ENCODE measurements around the gene PACS1.

PACS1 gene

DNA sequence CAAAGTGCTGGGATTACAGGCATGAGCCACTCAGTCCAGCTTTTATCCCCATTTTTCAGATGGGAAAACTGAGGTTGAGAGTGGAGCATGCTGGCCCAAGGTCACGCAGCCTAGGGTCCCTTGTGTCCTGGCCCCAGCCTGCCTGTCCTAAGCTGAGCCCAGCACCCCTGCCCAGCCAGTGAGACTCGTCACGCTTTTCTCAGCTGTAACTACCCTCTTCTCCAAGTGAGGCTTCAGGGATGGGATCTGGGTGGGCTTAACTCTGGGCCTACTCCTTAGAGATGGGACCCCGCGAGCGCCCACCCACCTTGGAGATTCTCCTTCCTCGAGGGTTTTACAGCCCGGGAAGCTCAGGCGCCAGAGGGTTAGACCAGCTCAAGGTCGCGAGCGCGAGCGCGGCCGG lies 221.2 kb downstream of the PACS1 start:
- peak overlapping the region; percentile 27 for H3K4me3 Mint-ChIP-seq
- H3K9me3 Mint-ChIP-seq (ENCODE audit: low read depth): no peaks in the 10 kb centered on the region
- H3K27me3 Mint-ChIP-seq: peaks cover 12% of the 10 kb centered on the region
- H3K36me3 Mint-ChIP-seq: peaks cover 4% of the 10 kb centered on the region
- peaks cover 32% of the 10 kb centered on the region for H3K4me1 Mint-ChIP-seq (ENCODE audit: low read depth)
- no peak overlapping the region for H3K27ac Mint-ChIP-seq

GRCh38 chr11:66291706-66292542 lies 221.9 kb downstream of the PACS1 start, which contains the start of gene TMEM151A:
Gene TMEM151A, plus strand, starts transcription at chr11:66291894. Its CDS starts 120 bp downstream, at chr11:66292014.
- H3K36me3 Mint-ChIP-seq: peaks cover 4% of the 10 kb centered on the region
- peak within 1 kb of the TSS; percentile 90 for H3K4me3 Mint-ChIP-seq

DNA sequence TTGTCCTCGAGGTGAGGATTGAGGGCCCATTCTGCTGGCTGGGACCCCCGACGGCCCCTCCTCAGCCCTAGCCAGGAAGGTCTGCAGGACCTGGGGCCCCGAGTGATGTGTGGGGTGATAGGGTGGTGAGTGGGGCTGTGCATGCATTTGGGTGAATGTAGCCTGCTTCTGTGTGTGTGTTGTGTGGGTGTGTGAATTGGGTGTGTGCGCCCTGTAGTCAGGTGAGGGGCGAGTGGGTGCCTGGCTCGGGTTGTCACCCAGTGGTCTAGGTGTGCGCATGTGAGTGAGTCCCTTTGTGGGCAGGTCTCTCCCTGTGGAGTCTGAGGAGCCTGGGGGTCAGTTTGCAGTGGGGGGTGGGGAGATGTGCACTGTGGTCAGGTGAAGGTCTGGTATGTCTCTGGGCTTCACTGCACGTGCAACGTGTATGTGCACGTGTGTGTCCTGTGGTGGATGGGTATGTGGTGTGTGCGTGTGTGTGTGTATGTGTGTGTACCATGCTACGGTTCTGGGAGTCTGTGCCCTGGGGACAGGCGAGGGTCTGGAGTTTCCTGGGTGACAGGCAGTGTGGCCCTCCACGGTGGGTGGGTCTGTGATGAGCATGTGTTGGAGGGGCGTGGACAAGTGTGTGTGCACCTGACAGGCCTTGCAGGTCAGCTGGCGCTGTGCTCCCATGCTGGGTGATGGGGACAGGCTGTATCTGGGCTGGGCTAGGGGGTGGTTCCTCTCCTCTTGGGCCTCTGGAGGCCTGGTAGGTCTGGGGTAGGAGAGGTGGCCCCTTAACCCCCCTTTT lies 222.7 kb downstream of the PACS1 start:
- Mint-ChIP-seq H3K27ac (peak overlapping the region; percentile 17), H3K27me3 (peaks cover 12% of the 10 kb centered on the region), H3K4me1 (ENCODE audit: low read depth) (peaks cover 26% of the 10 kb centered on the region), H3K9me3 (ENCODE audit: low read depth) (no peaks in the 10 kb centered on the region), H3K4me3 (peak overlapping the region; percentile 81), H3K36me3 (peaks cover 4% of the 10 kb centered on the region)

More at GRCh38 chr11:66291706-66292542, 221.9 kb downstream of the PACS1 start, which contains the start of gene TMEM151A:
- no peaks in the 10 kb centered on the region for H3K9me3 Mint-ChIP-seq (ENCODE audit: low read depth)
- H3K27ac Mint-ChIP-seq: peak within 1 kb of the TSS; percentile 17
- peaks cover 12% of the 10 kb centered on the region for H3K27me3 Mint-ChIP-seq
- peaks cover 29% of the 10 kb centered on the region for H3K4me1 Mint-ChIP-seq (ENCODE audit: low read depth)

GRCh38 chr11:66293352-66293751 lies 223.3 kb downstream of the PACS1 start:
- Mint-ChIP-seq H3K4me3 (peak overlapping the region; percentile 47), H3K27ac (no peak overlapping the region), H3K4me1 (ENCODE audit: low read depth) (peaks cover 26% of the 10 kb centered on the region), H3K36me3 (peaks cover 4% of the 10 kb centered on the region), H3K9me3 (ENCODE audit: low read depth) (no peaks in the 10 kb centered on the region), H3K27me3 (peaks cover 12% of the 10 kb centered on the region)

DNA sequence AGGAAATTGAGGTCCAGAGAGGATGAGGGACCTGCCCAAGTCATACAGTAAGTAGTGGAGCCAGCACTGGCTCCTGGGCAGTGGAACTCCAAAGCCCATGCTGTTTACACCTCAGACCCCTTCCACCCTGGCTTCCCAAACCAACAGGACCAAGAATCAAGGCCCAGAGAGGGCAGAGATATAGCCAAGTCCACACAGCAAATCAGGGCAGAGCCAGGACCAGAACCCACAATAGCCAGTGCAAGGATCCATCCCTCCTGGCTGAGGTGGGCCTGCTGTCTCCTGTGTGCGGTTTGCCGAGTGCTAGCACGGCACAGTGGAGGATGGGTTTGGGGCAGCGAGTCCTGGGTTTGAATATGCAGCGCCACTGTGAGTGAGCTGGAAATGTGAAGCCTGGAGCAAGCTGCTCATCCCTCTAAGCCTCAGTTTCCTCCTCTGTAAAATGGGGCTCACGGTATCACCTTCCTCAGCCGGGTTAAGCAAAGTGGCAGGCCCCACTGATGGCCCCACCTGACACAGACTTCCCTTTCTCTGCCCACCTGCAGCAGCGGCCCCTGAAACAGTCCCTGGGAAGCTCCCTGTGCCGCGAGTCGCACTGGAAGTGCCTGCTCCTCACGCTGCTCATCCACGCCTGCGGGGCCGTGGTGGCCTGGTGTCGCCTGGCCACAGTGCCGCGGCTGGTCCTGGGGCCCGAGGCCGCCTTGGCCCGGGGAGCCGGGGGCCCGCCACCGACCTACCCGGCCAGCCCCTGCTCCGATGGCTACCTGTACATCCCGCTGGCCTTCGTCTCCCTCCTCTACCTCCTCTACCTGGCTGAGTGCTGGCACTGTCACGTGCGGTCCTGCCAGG lies 223.9 kb downstream of the PACS1 start:
- H3K4me1 Mint-ChIP-seq (ENCODE audit: low read depth): peaks cover 26% of the 10 kb centered on the region
- no peak overlapping the region for H3K27ac Mint-ChIP-seq
- no peaks in the 10 kb centered on the region for H3K9me3 Mint-ChIP-seq (ENCODE audit: low read depth)
- H3K4me3 Mint-ChIP-seq: peak overlapping the region; percentile 47
- H3K27me3 Mint-ChIP-seq: peaks cover 12% of the 10 kb centered on the region
- peaks cover 4% of the 10 kb centered on the region for H3K36me3 Mint-ChIP-seq
